ENCODE data around the gene APLP1.

Gene APLP1

DNA sequence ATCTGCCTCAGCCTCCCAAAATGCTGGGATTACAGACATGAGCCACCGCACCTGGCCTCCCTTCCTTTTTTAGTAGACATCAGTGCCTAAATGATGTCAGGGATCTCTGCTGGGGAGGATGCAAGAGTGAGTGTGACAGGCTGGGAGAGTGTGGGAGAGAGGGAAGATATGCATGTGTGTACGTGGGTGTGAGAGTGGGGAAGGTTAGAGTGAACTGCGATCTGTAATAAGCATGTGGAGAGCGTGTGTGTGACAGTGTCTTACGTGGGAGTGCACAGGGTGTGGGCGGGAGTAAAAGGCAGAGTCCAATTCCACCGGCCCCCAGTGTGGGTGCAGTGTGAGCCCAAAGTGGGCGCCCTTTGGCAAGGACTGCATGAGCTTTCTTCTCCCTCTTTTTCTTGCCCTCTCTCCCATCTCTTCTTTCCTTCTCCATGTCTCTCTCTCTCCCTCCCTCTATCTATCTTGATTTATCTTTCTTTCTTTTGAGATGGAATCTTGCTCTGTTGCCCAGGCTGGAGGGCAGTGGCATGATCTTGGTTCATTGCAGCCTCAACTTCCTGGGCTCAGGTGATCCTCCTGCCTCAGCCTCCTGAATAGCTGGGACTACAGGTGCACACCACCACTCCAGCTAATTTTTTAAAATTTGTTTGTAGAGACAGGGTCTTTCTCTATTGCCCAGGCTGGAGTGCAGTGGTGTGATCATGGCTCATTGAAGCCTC, 15.2 kb upstream of the APLP1 start:
- H3K4me1 ChIP-seq (ENCODE audit: control insufficient read depth, insufficient read depth, low read length) = peaks cover 14% of the 10 kb centered on the region
- no peak overlapping the region for H3K9ac ChIP-seq (ENCODE audit: low read length)
- no peaks in the 10 kb centered on the region for H3K9me3 ChIP-seq (ENCODE audit: control insufficient read depth, insufficient read depth, low read depth, low read length)
- no peak overlapping the region for H3K27ac ChIP-seq (ENCODE audit: low read depth, low read length)
- peaks cover 96% of the 10 kb centered on the region for H3K27me3 ChIP-seq (ENCODE audit: control insufficient read depth, insufficient read depth, low read length)
- no peak overlapping the region for H3K4me3 ChIP-seq (ENCODE audit: low read depth, low read length)
- H3K36me3 ChIP-seq (ENCODE audit: control insufficient read depth, insufficient read depth, low read length) = no peaks in the 10 kb centered on the region

DNA sequence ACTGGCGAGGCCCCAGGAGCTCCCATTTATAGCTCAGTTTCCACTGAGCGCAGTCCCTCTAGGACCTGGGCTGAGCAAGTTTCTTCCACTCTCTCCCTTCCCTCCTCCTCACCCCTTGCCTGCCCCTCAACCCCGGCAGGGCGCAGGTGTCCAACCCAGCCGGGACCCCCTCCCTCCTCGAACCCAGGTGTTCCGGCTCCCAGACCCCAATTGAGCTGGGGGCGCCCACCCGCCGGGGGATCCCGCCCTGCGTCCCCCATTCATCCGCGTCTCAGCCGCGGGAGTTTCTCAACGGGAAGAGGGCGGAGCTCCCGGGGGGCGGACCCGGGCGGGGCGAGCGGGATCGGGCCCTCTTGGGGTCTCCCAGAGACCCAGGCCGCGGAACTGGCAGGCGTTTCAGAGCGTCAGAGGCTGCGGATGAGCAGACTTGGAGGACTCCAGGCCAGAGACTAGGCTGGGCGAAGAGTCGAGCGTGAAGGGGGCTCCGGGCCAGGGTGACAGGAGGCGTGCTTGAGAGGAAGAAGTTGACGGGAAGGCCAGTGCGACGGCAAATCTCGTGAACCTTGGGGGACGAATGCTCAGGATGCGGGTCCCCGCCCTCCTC, 11.7 kb upstream of the APLP1 start, which contains the start of gene KIRREL2:
TSS of gene KIRREL2 (plus strand) at position 366 of the 604 bp plus-strand sequence. CDS start at position 575, 209 bp downstream.
- Histone ChIP-seq H3K9ac (ENCODE audit: low read length) (no peak within 1 kb of the TSS), H3K9me3 (ENCODE audit: control insufficient read depth, insufficient read depth, low read depth, low read length) (no peaks in the 10 kb centered on the region), H3K27ac (ENCODE audit: low read depth, low read length) (no peak within 1 kb of the TSS), H3K36me3 (ENCODE audit: control insufficient read depth, insufficient read depth, low read length) (no peaks in the 10 kb centered on the region), H3K4me1 (ENCODE audit: control insufficient read depth, insufficient read depth, low read length) (peaks cover 17% of the 10 kb centered on the region), H3K4me3 (ENCODE audit: low read depth, low read length) (peak within 1 kb of the TSS; percentile 70), H3K27me3 (ENCODE audit: control insufficient read depth, insufficient read depth, low read length) (peaks cover 96% of the 10 kb centered on the region)

DNA sequence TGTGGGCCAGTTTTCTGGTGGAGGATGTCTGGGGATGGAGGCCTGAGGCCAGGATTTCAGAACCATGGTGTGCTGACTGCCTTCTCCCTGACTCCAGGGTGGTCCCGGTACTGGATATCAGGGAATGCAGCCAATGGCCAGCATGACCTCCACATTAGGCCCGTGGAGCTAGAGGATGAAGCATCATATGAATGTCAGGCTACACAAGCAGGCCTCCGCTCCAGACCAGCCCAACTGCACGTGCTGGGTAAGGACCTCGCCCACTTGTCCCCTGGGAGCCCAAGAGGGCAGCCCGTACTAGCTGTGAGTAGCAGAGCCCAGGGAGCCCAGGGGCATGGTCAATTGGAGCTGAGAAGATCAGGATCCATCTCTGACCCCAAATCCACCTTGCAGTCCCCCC, 10.1 kb upstream of the APLP1 start:
- H3K27ac ChIP-seq (ENCODE audit: low read depth, low read length) = no peak overlapping the region
- H3K9me3 ChIP-seq (ENCODE audit: control insufficient read depth, insufficient read depth, low read depth, low read length) = no peaks in the 10 kb centered on the region
- H3K27me3 ChIP-seq (ENCODE audit: control insufficient read depth, insufficient read depth, low read length) = peaks cover 98% of the 10 kb centered on the region
- no peak overlapping the region for H3K4me3 ChIP-seq (ENCODE audit: low read depth, low read length)
- H3K9ac ChIP-seq (ENCODE audit: low read length) = no peak overlapping the region
- H3K36me3 ChIP-seq (ENCODE audit: control insufficient read depth, insufficient read depth, low read length) = no peaks in the 10 kb centered on the region
- peaks cover 20% of the 10 kb centered on the region for H3K4me1 ChIP-seq (ENCODE audit: control insufficient read depth, insufficient read depth, low read length)

DNA sequence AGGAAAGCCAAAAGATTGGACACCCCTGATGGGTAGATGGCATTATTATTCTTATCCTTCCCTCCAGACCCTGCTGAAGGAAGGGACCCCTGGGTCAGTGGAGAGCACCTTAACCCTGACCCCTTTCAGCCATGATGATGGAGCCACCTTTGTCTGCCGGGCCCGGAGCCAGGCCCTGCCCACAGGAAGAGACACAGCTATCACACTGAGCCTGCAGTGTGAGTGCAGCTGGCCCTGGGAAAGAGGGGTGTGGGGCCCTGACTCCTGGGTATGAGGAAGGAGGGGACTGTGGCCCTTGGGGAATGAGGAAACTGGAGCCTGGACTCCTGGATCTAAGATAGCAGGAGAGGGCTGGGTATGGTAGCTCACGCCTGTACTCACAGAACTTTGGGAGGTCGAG, 9.0 kb upstream of the APLP1 start:
- H3K4me1 ChIP-seq (ENCODE audit: control insufficient read depth, insufficient read depth, low read length) = peaks cover 20% of the 10 kb centered on the region
- peaks cover 94% of the 10 kb centered on the region for H3K27me3 ChIP-seq (ENCODE audit: control insufficient read depth, insufficient read depth, low read length)
- H3K27ac ChIP-seq (ENCODE audit: low read depth, low read length) = no peak overlapping the region

DNA sequence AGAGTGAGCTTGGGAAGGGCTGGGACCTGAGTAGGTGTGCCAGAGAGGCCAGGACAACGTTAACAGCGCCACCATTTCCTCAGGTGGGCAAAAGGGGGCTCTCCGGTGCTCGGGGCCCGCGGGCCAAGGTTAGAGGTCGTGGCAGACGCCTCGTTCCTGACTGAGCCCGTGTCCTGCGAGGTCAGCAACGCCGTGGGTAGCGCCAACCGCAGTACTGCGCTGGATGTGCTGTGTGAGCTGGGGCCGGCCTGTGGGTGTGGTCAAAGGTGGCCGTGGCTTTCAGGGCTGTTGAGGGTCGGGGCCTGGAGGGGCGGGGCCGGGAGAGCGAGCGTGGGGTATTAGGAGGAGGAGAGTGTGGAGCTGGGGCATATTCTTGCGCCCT, 7.9 kb upstream of the APLP1 start:
- no peak overlapping the region for H3K9ac ChIP-seq (ENCODE audit: low read length)

More for the DNA sequence above, 9.0 kb upstream of the APLP1 start:
- Histone ChIP-seq H3K36me3 (ENCODE audit: control insufficient read depth, insufficient read depth, low read length) (no peaks in the 10 kb centered on the region), H3K9me3 (ENCODE audit: control insufficient read depth, insufficient read depth, low read depth, low read length) (no peaks in the 10 kb centered on the region), H3K9ac (ENCODE audit: low read length) (no peak overlapping the region), H3K4me3 (ENCODE audit: low read depth, low read length) (no peak overlapping the region)

DNA sequence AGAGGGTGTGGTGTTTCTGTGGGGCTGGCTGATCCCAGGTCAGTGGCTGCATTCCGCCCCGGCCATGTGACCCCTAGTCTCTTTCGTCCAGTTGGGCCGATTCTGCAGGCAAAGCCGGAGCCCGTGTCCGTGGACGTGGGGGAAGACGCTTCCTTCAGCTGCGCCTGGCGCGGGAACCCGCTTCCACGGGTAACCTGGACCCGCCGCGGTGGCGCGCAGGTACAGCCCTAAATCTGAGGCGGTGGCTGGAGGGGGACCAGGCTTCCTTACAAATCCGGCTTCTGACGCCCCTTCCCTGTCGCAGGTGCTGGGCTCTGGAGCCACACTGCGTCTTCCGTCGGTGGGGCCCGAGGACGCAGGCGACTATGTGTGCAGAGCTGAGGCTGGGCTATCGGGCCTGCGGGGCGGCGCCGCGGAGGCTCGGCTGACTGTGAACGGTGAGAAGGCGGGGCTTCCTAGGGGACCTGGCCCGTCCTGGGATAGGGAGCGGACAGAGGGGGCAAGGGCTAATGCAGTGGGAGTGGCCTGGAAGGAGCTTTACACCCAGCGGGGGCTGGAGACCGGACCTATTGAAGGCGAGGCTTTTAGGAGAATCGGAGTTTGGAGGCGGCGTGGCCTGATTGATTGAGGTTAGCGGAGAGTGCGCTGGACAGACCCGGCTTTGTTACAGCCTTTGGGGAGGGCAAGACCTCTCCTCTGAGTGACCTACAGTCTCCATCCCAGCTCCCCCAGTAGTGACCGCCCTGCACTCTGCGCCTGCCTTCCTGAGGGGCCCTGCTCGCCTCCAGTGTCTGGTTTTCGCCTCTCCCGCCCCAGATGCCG, 7.3 kb upstream of the APLP1 start:
- no peaks in the 10 kb centered on the region for H3K9me3 ChIP-seq (ENCODE audit: control insufficient read depth, insufficient read depth, low read depth, low read length)
- peaks cover 93% of the 10 kb centered on the region for H3K27me3 ChIP-seq (ENCODE audit: control insufficient read depth, insufficient read depth, low read length)
- peaks cover 14% of the 10 kb centered on the region for H3K4me1 ChIP-seq (ENCODE audit: control insufficient read depth, insufficient read depth, low read length)
- no peak overlapping the region for H3K9ac ChIP-seq (ENCODE audit: low read length)
- H3K36me3 ChIP-seq (ENCODE audit: control insufficient read depth, insufficient read depth, low read length) = no peaks in the 10 kb centered on the region
- peak overlapping the region; percentile 77 for H3K4me3 ChIP-seq (ENCODE audit: low read depth, low read length)
- no peak overlapping the region for H3K27ac ChIP-seq (ENCODE audit: low read depth, low read length)

More for the DNA sequence above, 7.9 kb upstream of the APLP1 start:
- H3K4me1 ChIP-seq (ENCODE audit: control insufficient read depth, insufficient read depth, low read length) = peaks cover 20% of the 10 kb centered on the region
- H3K4me3 ChIP-seq (ENCODE audit: low read depth, low read length) = peak overlapping the region; percentile 77
- H3K36me3 ChIP-seq (ENCODE audit: control insufficient read depth, insufficient read depth, low read length) = no peaks in the 10 kb centered on the region
- peaks cover 93% of the 10 kb centered on the region for H3K27me3 ChIP-seq (ENCODE audit: control insufficient read depth, insufficient read depth, low read length)
- no peak overlapping the region for H3K27ac ChIP-seq (ENCODE audit: low read depth, low read length)
- no peaks in the 10 kb centered on the region for H3K9me3 ChIP-seq (ENCODE audit: control insufficient read depth, insufficient read depth, low read depth, low read length)

DNA sequence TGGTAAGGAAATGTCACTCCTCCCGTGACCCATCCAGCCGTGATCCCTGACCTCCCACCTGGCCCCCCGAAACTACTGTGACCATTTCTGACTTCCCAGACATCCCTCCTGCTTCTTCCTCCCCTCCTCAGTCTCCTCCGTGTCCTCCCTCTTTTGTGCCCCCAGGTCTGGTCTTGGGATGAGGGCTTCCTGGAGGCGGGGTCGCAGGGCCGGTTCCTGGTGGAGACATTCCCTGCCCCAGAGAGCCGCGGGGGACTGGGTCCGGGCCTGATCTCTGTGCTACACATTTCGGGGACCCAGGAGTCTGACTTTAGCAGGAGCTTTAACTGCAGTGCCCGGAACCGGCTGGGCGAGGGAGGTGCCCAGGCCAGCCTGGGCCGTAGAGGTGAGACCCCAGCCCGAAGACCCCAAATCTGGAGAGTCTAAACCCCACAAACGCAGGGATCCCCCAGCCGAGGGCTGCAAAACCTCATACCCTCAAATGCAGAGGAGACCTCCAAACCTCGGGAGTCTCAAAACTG, 6.7 kb upstream of the APLP1 start:
- Histone ChIP-seq H3K4me1 (ENCODE audit: control insufficient read depth, insufficient read depth, low read length) (peaks cover 14% of the 10 kb centered on the region), H3K27ac (ENCODE audit: low read depth, low read length) (no peak overlapping the region), H3K36me3 (ENCODE audit: control insufficient read depth, insufficient read depth, low read length) (no peaks in the 10 kb centered on the region), H3K27me3 (ENCODE audit: control insufficient read depth, insufficient read depth, low read length) (peaks cover 93% of the 10 kb centered on the region), H3K4me3 (ENCODE audit: low read depth, low read length) (peak overlapping the region; percentile 77), H3K9me3 (ENCODE audit: control insufficient read depth, insufficient read depth, low read depth, low read length) (no peaks in the 10 kb centered on the region), H3K9ac (ENCODE audit: low read length) (no peak overlapping the region)

DNA sequence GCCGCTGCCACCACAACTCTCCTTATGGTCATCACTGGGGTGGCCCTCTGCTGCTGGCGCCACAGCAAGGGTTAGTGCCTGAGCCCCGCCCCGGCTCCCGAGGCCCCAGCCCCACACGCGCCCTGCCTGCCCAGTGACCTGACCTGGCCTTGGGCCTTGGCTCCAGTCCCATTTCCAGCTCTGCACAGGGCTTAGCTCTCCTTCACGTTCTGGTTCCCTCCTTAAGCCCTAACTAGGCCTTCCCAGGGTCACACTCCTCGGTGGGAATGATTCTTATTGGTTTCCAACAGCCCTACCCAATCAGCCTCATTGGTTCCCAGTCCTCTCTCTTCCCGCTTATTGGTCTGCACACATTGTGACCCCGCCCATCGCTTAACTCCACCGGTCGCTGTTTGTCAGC, 5.8 kb upstream of the APLP1 start:
- peaks cover 14% of the 10 kb centered on the region for H3K4me1 ChIP-seq (ENCODE audit: control insufficient read depth, insufficient read depth, low read length)
- H3K4me3 ChIP-seq (ENCODE audit: low read depth, low read length) = no peak overlapping the region
- H3K27ac ChIP-seq (ENCODE audit: low read depth, low read length) = no peak overlapping the region
- no peaks in the 10 kb centered on the region for H3K36me3 ChIP-seq (ENCODE audit: control insufficient read depth, insufficient read depth, low read length)
- H3K27me3 ChIP-seq (ENCODE audit: control insufficient read depth, insufficient read depth, low read length) = peaks cover 93% of the 10 kb centered on the region
- no peak overlapping the region for H3K9ac ChIP-seq (ENCODE audit: low read length)
- no peaks in the 10 kb centered on the region for H3K9me3 ChIP-seq (ENCODE audit: control insufficient read depth, insufficient read depth, low read depth, low read length)

DNA sequence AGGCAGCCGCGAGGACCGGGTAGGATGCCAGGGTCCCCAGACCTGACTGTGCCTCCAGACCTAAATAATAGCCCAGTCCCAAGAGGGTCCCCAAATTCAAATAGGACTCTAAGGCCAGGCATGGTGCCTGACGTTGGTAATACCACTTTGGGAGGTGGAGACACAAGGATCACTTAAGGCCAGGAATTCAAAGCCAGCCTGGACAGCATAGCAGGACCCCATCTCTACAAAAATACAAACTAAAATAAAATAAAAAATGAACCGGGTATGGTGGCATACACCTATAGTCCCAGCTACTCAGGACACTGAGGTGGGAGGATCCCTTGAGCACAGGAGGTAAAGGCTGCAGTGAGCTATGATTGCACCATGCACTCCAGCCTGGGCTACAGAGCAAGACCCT, 5.4 kb upstream of the APLP1 start:
- H3K27me3 ChIP-seq (ENCODE audit: control insufficient read depth, insufficient read depth, low read length) = peaks cover 93% of the 10 kb centered on the region
- H3K9me3 ChIP-seq (ENCODE audit: control insufficient read depth, insufficient read depth, low read depth, low read length) = no peaks in the 10 kb centered on the region
- H3K4me3 ChIP-seq (ENCODE audit: low read depth, low read length) = no peak overlapping the region
- no peak overlapping the region for H3K9ac ChIP-seq (ENCODE audit: low read length)
- H3K4me1 ChIP-seq (ENCODE audit: control insufficient read depth, insufficient read depth, low read length) = peaks cover 18% of the 10 kb centered on the region
- no peaks in the 10 kb centered on the region for H3K36me3 ChIP-seq (ENCODE audit: control insufficient read depth, insufficient read depth, low read length)
- no peak overlapping the region for H3K27ac ChIP-seq (ENCODE audit: low read depth, low read length)

DNA sequence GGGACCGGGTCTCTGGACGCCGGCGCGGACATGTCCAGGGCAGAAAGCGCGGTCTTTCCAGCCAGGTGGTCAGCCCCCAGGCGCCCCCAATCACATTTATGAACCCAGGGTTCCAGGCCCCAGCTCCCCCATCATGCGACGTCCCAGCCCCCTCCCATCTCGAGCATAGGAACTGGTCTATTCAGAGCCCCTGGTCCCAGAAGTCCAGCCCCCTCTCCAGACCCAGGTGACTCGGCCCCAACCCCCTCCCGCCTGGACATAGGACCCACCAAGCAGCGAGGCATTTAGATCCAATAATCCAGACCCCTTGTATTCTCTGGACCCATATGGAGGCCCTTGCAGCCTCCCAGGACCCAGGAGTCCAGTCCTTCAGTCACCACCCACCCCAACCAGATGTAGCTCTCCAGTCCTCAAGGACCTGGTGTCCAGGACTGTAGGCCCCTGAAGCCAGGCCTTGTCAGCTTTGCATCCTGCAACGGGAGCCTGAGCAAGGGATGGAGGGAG, 501 bp downstream of the APLP1 start:
- Histone ChIP-seq H3K9me3 (ENCODE audit: control insufficient read depth, insufficient read depth, low read depth, low read length) (no peaks in the 10 kb centered on the region), H3K4me1 (ENCODE audit: control insufficient read depth, insufficient read depth, low read length) (peaks cover 16% of the 10 kb centered on the region; the same call in 1 of the 2 replicates), H3K9ac (ENCODE audit: low read length) (no peak overlapping the region), H3K36me3 (ENCODE audit: control insufficient read depth, insufficient read depth, low read length) (no peaks in the 10 kb centered on the region), H3K27ac (ENCODE audit: low read depth, low read length) (no peak overlapping the region), H3K4me3 (ENCODE audit: low read depth, low read length) (peak overlapping the region; percentile 77), H3K27me3 (ENCODE audit: control insufficient read depth, insufficient read depth, low read length) (peaks cover 49% of the 10 kb centered on the region)

Measured in HUES6 (cell line).